Activated naive CD4-positive, alpha-beta T cell treated with anti-CD3 and anti-CD28 coated beads, Interleukin-2, amount 10 ng/mL, durations not matched to agents 5 hours and 36 hours (primary cell): ENCODE results near the gene TMEM236. TPM values are rescaled to one million over a fixed set of nuclear protein-coding genes. Genes with fewer than 3 reads are reported as not detected.

Experiments
- microRNA-seq: library from miRNA; unstranded; fragments of <30 nt; microRNA quantifications from one replicate; pipeline ENCODE4 v1.2.0, GENCODE V29; 2022; ENCODE audit warnings: borderline microRNAs expressed, borderline replicate concordance
- total RNA-seq, 2 experiments: library from RNA; stranded (reverse); gene quantifications; one replicate each; pipeline ENCODE4 v1.2.3, GENCODE V29; 2021

Gene TMEM236
- under 1 TPM; 0.05 TPM for total RNA-seq

GRCh38 chr10:17751781-17752445, at the start of gene TMEM236:
Gene TMEM236, plus strand, starts transcription at chr10:17752201. Its CDS starts 95 bp downstream, at chr10:17752296.

GRCh38 chr10:17808971-17809841, 57.2 kb downstream of the TMEM236 start, which contains the start of gene MRC1:
Gene MRC1, plus strand, starts transcription at chr10:17809348. Its CDS starts 118 bp downstream, at chr10:17809466.

Small RNA genes within 50 kb of the gene (microRNA-seq; reads per million reads assigned to microRNA genes)
- gene MIR511, result not detected

Other genes with a start within 250 kb of the TMEM236 start
- gene HACD1, start 134.8 kb upstream of the TMEM236 start, total RNA-seq, result 1 to 10 TPM; 1.5 to 1.6 TPM
- gene STAM, start 108.0 kb upstream of the TMEM236 start, total RNA-seq, result 10 to 100 TPM; 21.2 to 23.5 TPM
- not detected for gene MRC1, start 57.1 kb downstream of the TMEM236 start, total RNA-seq
- gene SLC39A12, start 199.7 kb downstream of the TMEM236 start, total RNA-seq, result not detected